RWPE2 (cell line): ENCODE results near the gene MRPS10.

Source experiments
- ATAC-seq: fragments of 200-7000 bp; cut with Tn5 transposase; 3 replicates; pipeline ENCODE4 v1.9.1; 2021; ENCODE audit warnings: low read depth
- DNase-seq: peaks from one replicate; pipeline ENCODE4 v3.0.0-alpha.2; 2020; ENCODE audit warnings: low spot score
- H3K27ac ChIP-seq: fragments of 450-650 bp; 2 replicates; pipeline ENCODE4 v1.5.1; 2017; ENCODE audit warnings: mild to moderate bottlenecking; ENCODE audit not compliant: poor library complexity, severe bottlenecking
- H3K27me3 ChIP-seq: fragments of 250-450 bp; sonication (Bioruptor Pico); 2 replicates; pipeline ENCODE4 v1.5.1; 2021; ENCODE audit warnings: mild to moderate bottlenecking, moderate library complexity; ENCODE audit not compliant: insufficient read depth, poor library complexity, severe bottlenecking
- H3K36me3 ChIP-seq: fragments of 250-450 bp; sonication (Bioruptor Pico); 2 replicates; pipeline ENCODE4 v1.5.1; 2020; ENCODE audit warnings: low read depth, mild to moderate bottlenecking, moderate library complexity
- H3K4me1 ChIP-seq: fragments of 250-450 bp; sonication (Bioruptor Pico); 2 replicates; pipeline ENCODE4 v1.5.1; 2021; ENCODE audit warnings: mild to moderate bottlenecking, moderate library complexity; ENCODE audit not compliant: insufficient read depth, poor library complexity, severe bottlenecking
- H3K4me3 ChIP-seq: fragments of 250-450 bp; sonication (Bioruptor Pico); 2 replicates; pipeline ENCODE4 v1.5.1; 2021; ENCODE audit warnings: mild to moderate bottlenecking, moderate library complexity; ENCODE audit not compliant: severe bottlenecking
- H3K9me3 ChIP-seq: fragments of 250-450 bp; sonication (Bioruptor Pico); 2 replicates; pipeline ENCODE4 v1.5.1; 2021; ENCODE audit warnings: mild to moderate bottlenecking, moderate library complexity; ENCODE audit not compliant: severe bottlenecking
- TF ChIP-seq, protein P1 (sequence below): fragments of 450-650 bp; IDR thresholded peaks from one replicate; pipeline ENCODE4 v1.5.1; 2017; ENCODE audit warnings: mild to moderate bottlenecking, moderate library complexity; ENCODE audit not compliant: poor library complexity, severe bottlenecking

MRPS10 gene

DNA sequence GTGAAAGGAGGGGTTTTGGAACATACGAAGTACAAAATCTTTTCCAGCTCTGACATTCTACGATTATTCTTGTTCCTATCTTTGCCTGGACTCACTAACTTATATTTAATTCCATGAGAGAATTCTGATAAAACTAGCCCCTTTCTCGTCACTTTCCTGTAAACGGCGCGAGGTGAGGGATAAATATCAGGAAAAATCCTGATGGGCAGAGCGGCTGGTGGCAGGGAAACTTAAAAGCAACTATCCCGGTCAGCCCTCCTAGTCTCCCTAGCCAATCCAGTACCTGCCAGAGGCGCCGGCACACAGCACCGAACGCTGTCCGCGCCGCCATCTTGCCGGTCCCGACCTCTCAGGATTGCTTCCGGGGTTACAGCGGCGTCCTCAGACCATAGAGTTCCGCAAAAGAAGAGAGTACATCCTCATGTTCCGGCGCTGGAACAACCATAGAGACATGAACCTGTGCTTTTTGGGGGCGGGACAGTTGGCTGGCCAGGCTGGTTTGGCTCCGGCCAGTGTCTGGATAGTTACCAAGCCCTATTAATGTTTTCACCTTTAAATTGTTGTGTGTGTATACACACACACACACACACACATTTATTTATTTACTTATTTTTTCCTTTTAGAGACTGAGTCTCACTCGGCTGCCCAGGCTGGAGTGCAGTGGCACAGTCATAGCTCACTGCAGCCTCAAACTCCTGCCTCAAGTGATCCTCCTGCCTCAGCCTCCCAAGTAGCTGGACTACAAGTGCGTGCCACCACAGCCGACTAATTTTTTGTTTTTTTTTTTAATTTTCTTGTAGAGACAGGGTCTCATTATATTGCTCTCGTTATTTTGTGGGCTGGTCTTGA is at the start of gene MRPS10:
Gene MRPS10, minus strand, starts transcription at position 343 of the 849 bp plus-strand sequence. Its CDS starts 12 bp downstream, at position 331.
- ATAC-seq, result peak; percentile 97

DNA sequence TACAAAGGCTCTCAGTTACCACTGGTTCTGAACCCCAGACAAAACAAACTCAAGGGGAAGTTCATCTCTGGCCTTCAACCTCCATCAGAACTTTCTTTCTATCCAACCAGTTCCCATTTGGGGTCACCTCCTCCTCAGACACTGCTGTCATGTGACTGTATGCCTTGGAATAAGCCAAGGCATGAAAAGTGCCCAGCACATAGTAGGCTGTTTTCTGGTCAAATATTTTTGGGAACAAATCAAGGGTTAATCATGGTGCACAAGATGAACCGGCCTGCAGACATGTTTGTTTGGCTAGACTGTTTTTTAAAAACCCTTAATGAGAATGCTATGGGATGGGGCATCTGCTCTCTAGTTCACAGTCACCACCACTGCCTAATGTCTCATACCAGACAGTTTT is 48.9 kb upstream of the MRPS10 start:
- Histone ChIP-seq H3K9me3 (no peaks in the 10 kb centered on the region), H3K4me1 (no peaks in the 10 kb centered on the region), H3K27me3 (no peaks in the 10 kb centered on the region), H3K27ac (no peak overlapping the region), H3K36me3 (peaks cover 36% of the 10 kb centered on the region), H3K4me3 (no peak overlapping the region)
- DNase-seq (no peak), ATAC-seq (no peak)
- TF ChIP-seq, protein P1, sequence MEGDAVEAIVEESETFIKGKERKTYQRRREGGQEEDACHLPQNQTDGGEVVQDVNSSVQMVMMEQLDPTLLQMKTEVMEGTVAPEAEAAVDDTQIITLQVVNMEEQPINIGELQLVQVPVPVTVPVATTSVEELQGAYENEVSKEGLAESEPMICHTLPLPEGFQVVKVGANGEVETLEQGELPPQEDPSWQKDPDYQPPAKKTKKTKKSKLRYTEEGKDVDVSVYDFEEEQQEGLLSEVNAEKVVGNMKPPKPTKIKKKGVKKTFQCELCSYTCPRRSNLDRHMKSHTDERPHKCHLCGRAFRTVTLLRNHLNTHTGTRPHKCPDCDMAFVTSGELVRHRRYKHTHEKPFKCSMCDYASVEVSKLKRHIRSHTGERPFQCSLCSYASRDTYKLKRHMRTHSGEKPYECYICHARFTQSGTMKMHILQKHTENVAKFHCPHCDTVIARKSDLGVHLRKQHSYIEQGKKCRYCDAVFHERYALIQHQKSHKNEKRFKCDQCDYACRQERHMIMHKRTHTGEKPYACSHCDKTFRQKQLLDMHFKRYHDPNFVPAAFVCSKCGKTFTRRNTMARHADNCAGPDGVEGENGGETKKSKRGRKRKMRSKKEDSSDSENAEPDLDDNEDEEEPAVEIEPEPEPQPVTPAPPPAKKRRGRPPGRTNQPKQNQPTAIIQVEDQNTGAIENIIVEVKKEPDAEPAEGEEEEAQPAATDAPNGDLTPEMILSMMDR, result no peak

More for the DNA sequence above, at the start of gene MRPS10:
- Histone ChIP-seq H3K9me3 (no peaks in the 10 kb centered on the region), H3K27me3 (no peaks in the 10 kb centered on the region), H3K4me3 (peak within 1 kb of the TSS; percentile 83), H3K4me1 (peaks cover 34% of the 10 kb centered on the region), H3K36me3 (peaks cover 36% of the 10 kb centered on the region), H3K27ac (peak within 1 kb of the TSS; percentile 60)
- peak; percentile 89 for DNase-seq
- TF ChIP-seq, protein P1, result no peak

DNA sequence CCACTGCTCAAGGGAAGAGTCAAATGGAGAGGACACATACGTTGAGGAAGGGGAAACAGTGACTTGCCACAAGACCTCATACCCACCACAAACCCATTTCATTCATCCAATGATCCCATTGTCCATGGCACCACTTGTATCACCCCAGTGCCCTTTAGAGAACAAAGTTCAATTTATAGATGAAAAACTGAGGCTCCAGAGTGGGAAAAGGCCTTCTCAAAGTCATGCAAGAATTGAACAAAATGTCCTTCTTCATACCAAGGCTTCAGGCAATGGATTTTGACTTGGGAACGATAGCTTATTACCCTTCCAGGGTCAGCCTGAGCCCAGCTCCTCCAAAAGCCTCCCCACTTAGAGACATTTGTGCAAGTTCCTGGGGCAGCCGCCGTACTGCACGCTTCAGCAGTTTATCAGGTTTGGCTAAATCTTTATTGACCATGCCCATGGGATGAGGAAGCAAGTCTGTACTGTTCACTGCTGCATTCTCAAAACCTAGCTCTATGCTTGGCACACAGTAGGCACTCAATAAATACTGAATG is 47.3 kb upstream of the MRPS10 start:
- Histone ChIP-seq H3K9me3 (no peaks in the 10 kb centered on the region), H3K27ac (no peak overlapping the region), H3K27me3 (no peaks in the 10 kb centered on the region), H3K4me3 (no peak overlapping the region), H3K4me1 (no peaks in the 10 kb centered on the region), H3K36me3 (peaks cover 36% of the 10 kb centered on the region)
- DNase-seq (no peak), ATAC-seq (no peak)
- TF ChIP-seq, protein P1, result no peak

DNA sequence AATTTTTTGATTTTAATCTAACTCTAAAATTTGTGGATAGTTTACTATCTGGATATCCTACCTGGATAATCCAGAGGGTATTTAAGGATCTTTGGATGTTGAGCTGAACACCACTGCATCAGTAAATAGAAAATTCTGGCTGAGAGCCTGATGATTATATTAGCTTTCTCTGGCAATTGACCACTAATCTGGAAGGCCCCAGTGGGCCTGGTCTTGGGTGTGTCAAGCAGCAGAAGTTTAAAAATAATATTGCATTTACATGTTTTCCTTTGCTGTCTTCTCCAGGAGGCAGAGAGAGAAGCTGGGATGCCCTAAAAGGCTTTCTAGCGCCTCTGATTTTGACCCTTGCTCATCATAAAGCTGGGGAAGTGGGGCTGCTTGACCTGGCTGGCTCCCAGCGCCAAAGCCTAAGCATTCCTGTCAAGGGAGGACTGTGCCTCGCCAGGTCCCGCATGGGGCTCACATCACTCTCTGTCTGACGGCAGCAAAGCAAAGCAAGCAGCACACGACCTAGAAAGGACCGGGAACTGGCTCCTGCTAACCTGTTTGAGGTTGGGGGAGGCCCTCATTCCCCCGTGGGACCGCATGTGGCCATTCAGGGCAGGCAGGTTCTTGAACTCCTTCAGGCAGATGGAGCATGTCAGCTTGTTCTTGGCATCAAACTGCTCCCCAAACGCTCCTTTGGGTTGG is 46.6 kb upstream of the MRPS10 start:
- no peaks in the 10 kb centered on the region for H3K9me3 ChIP-seq
- DNase-seq (no peak), ATAC-seq (no peak)
- H3K4me3 ChIP-seq, result no peak overlapping the region
- peaks cover 31% of the 10 kb centered on the region for H3K36me3 ChIP-seq
- no peak overlapping the region for H3K27ac ChIP-seq
- TF ChIP-seq, protein P1, result no peak
- H3K4me1 ChIP-seq, result no peaks in the 10 kb centered on the region
- no peaks in the 10 kb centered on the region for H3K27me3 ChIP-seq
